Loucy (cell line): Measurements from ENCODE around the gene SIGLEC11.

Experiments
- H2AFZ ChIP-seq: fragments of 200-600 bp; sonication (generic); 2 replicates; pipeline ENCODE4 v1.6.0; 2016; ENCODE audit warnings: antibody characterized with exemption, mild to moderate bottlenecking, low read length, moderate library complexity
- H3F3A ChIP-seq: fragments of 200-600 bp; 2 replicates; pipeline ENCODE4 v1.6.0; 2016; ENCODE audit warnings: antibody characterized with exemption, low read depth, mild to moderate bottlenecking
- H3K27me3 ChIP-seq: fragments of 200-600 bp; sonication (generic); 2 replicates; pipeline ENCODE4 v1.6.1; 2014; ENCODE audit warnings: low read length, mild to moderate bottlenecking; ENCODE audit not compliant: insufficient read depth, poor library complexity, severe bottlenecking
- H3K36me3 ChIP-seq: fragments of 200-600 bp; sonication (generic); 2 replicates; pipeline ENCODE4 v1.6.1; 2016; ENCODE audit warnings: low read length; ENCODE audit not compliant: insufficient read depth
- H3K4me1 ChIP-seq: fragments of 200-600 bp; sonication (generic); 2 replicates; pipeline ENCODE4 v1.5.1; 2014; ENCODE audit warnings: low read length, mild to moderate bottlenecking; ENCODE audit not compliant: insufficient read depth, poor library complexity, severe bottlenecking
- H3K4me2 ChIP-seq: fragments of 200-600 bp; sonication (generic); 2 replicates; pipeline ENCODE4 v1.6.0; 2014; ENCODE audit warnings: antibody characterized with exemption, low read length, low read depth, mild to moderate bottlenecking; ENCODE audit not compliant: poor library complexity, severe bottlenecking
- H3K4me3 ChIP-seq: fragments of 200-600 bp; sonication (generic); 2 replicates; pipeline ENCODE4 v1.5.1; 2014; ENCODE audit warnings: low read length, mild to moderate bottlenecking, mixed read lengths; ENCODE audit not compliant: poor library complexity, severe bottlenecking
- H3K79me2 ChIP-seq: fragments of 200-600 bp; sonication (generic); 2 replicates; pipeline ENCODE4 v1.6.1; 2014; ENCODE audit warnings: low read length; ENCODE audit not compliant: insufficient read depth
- H3K9ac ChIP-seq: fragments of 200-600 bp; sonication (generic); 2 replicates; pipeline ENCODE4 v1.6.0; 2014; ENCODE audit warnings: mild to moderate bottlenecking, low read depth, low read length, moderate library complexity; ENCODE audit not compliant: poor library complexity, severe bottlenecking
- H3K9me2 ChIP-seq: fragments of 200-600 bp; sonication (generic); replicated peaks from 2 replicates; pipeline ENCODE4 v1.6.1; 2016; ENCODE audit warnings: low read depth, low read length, mixed read lengths
- H3K9me3 ChIP-seq: fragments of 200-600 bp; sonication (generic); 2 replicates; pipeline ENCODE4 v1.6.1; 2014; ENCODE audit warnings: mild to moderate bottlenecking, antibody characterized with exemption, low read length, low read depth; ENCODE audit not compliant: insufficient read depth
- H4K20me1 ChIP-seq: fragments of 200-600 bp; sonication (generic); 2 replicates; pipeline ENCODE4 v1.6.0; 2014; ENCODE audit warnings: antibody characterized with exemption, low read length, mild to moderate bottlenecking; ENCODE audit not compliant: insufficient read depth, poor library complexity, severe bottlenecking
- EZH2phosphoT487 ChIP-seq: fragments of 200-600 bp; IDR thresholded peaks from 2 replicates; pipeline ENCODE4 v1.6.1; 2018; ENCODE audit warnings: antibody characterized with exemption, mild to moderate bottlenecking, moderate library complexity, borderline replicate concordance
- TF ChIP-seq, protein P1 (sequence below): fragments of 200-600 bp; sonication (generic); conservative IDR thresholded peaks from 2 replicates; pipeline ENCODE4 v1.5.1; 2014; ENCODE audit warnings: mild to moderate bottlenecking, antibody characterized with exemption, low read length

Gene SIGLEC11

DNA sequence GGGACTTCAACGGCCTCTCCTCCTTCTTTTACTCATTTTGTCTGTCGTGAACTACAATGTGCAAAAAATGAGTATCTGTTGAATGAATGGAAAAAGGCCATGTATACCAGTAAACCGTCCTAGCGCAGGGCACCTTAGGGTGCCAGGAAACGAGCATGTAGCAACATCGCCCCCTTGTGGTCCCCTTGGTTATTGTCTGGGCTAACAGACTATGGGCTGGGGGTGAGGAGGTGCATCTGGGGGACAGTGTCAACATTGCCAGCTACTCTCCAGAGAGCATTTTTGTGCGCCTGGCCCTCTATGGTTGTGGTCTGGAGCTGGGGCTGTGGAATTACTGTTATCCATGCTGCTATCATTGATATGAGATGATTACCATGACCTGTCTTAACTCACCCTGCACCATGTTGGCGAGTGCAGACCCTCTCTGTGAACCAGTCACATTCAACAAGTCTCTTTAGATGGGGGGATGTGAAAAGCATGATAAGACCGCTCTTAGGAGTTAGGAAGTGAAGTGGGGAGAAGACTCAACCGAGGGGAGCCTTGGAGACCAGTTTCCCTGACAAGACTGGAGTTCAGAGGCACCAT is 22.8 kb upstream of the SIGLEC11 start:
- no peaks in the 10 kb centered on the region for H3K79me2 ChIP-seq
- no peaks in the 10 kb centered on the region for H3K9me2 ChIP-seq
- no peaks in the 10 kb centered on the region for H3K4me1 ChIP-seq
- no peak overlapping the region for H3K4me2 ChIP-seq
- H4K20me1 ChIP-seq: peaks cover 11% of the 10 kb centered on the region
- no peaks in the 10 kb centered on the region for H3K36me3 ChIP-seq
- no peaks in the 10 kb centered on the region for H3K9me3 ChIP-seq
- H3K9ac ChIP-seq: no peak overlapping the region
- H2AFZ ChIP-seq: no peak overlapping the region
- H3K4me3 ChIP-seq: no peak overlapping the region
- no peaks in the 10 kb centered on the region for H3F3A ChIP-seq
- no peaks in the 10 kb centered on the region for H3K27me3 ChIP-seq
- TF ChIP-seq, protein P1, sequence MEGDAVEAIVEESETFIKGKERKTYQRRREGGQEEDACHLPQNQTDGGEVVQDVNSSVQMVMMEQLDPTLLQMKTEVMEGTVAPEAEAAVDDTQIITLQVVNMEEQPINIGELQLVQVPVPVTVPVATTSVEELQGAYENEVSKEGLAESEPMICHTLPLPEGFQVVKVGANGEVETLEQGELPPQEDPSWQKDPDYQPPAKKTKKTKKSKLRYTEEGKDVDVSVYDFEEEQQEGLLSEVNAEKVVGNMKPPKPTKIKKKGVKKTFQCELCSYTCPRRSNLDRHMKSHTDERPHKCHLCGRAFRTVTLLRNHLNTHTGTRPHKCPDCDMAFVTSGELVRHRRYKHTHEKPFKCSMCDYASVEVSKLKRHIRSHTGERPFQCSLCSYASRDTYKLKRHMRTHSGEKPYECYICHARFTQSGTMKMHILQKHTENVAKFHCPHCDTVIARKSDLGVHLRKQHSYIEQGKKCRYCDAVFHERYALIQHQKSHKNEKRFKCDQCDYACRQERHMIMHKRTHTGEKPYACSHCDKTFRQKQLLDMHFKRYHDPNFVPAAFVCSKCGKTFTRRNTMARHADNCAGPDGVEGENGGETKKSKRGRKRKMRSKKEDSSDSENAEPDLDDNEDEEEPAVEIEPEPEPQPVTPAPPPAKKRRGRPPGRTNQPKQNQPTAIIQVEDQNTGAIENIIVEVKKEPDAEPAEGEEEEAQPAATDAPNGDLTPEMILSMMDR: peak; percentile 96
- TF ChIP-seq EZH2phosphoT487: no peak

DNA sequence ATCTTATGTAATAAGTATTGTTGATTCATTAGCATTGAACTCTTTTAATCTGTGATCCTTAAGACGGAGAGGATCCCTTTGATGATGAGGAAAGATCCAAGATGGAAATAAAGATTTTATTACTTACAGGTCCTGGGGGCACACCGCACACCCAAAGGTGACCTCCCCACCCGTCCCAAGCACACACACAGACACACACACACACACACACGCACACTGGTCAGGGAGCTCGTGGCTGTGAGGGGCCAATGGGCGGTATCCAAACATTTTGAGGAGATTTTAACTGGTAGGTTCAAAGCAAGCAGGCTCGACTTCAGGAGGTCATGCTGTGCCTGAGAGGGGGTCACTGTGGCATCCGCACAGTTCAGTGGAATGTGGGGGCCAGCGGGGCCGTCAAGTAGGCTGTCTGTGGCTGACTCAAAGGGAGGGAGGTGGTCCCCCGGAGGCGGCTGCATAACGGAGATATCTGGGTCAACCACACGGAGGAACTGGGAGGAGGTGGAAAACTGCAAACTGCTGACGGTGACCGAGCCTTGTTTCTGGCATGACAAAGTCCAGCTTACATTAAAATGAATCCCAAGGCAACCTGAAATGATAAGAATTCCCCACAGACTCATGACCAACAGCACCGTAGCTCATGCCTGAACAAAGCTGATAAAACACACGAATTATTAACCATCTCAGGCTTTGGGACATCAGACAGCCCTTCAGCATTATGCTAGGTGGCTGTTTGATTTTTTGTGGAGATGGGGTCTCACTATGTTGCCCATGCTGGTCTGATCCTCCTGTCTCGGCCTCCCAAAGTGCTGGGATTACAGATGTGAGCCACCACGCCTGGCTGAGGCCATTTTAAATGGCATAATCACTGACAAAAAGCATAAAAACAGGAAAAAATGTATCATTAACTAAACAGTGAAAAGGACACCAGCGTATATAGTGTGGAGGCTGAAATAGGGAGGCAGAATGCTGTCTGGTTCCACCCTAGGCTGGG is 20.9 kb upstream of the SIGLEC11 start:
- no peak for TF ChIP-seq EZH2phosphoT487
- TF ChIP-seq, protein P1: no peak
- no peaks in the 10 kb centered on the region for H3K9me2 ChIP-seq
- H3K4me2 ChIP-seq: no peak overlapping the region
- H3K9ac ChIP-seq: no peak overlapping the region
- no peaks in the 10 kb centered on the region for H3K4me1 ChIP-seq
- H3K36me3 ChIP-seq: no peaks in the 10 kb centered on the region
- H3K79me2 ChIP-seq: no peaks in the 10 kb centered on the region
- H3K4me3 ChIP-seq: no peak overlapping the region
- no peaks in the 10 kb centered on the region for H3F3A ChIP-seq
- H3K9me3 ChIP-seq: no peaks in the 10 kb centered on the region
- peaks cover 10% of the 10 kb centered on the region for H4K20me1 ChIP-seq
- H2AFZ ChIP-seq: no peak overlapping the region
- no peaks in the 10 kb centered on the region for H3K27me3 ChIP-seq

DNA sequence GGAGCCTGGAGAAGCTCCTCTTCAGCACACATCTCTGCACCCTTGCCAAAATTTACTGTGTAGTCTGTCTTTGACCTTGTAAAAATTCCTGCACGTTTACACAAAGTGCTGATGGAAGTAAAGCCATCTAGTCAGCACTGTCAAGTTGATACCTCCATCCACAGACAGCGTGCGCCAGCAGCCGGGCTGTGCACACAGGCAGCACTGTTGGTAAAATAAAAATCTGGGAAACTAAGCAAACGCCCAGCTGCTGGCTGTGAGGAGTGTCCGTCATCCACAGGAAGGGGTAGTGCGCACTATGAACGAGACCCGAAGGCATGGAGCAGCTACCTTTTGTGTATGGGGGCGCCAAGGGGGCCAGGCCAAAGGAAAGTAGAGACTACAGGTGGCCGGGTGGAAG is 17.4 kb upstream of the SIGLEC11 start:
- H3K9me3 ChIP-seq: no peaks in the 10 kb centered on the region
- no peak overlapping the region for H3K4me2 ChIP-seq
- no peaks in the 10 kb centered on the region for H3F3A ChIP-seq
- 0 out of 2 replicates have a peak, but pooled peaks cover 10% of the 10 kb centered on the region for H3K36me3 ChIP-seq
- no peak overlapping the region for H3K4me3 ChIP-seq
- no peak for TF ChIP-seq EZH2phosphoT487
- TF ChIP-seq, protein P1: no peak
- H2AFZ ChIP-seq: no peak overlapping the region
- H3K9ac ChIP-seq: no peak overlapping the region
- no peaks in the 10 kb centered on the region for H3K79me2 ChIP-seq
- no peaks in the 10 kb centered on the region for H3K27me3 ChIP-seq
- no peaks in the 10 kb centered on the region for H4K20me1 ChIP-seq
- no peaks in the 10 kb centered on the region for H3K9me2 ChIP-seq
- H3K4me1 ChIP-seq: no peaks in the 10 kb centered on the region
